Measurements from ENCODE around the gene ANGPT4. TPM values are rescaled to one million over a fixed set of nuclear protein-coding genes. Genes with fewer than 3 reads are reported as not detected.

The ANGPT4 gene
- total and polyA plus RNA-seq, 9 of the 15 experiments (the other 6 are each of a cell fraction or from before 2014, with no cell fraction given), result not detected

GRCh38 chr20:944774-945410, 28.8 kb upstream of the ANGPT4 start:
- Histone ChIP-seq H3K4me3 (no peak overlapping the region), H3K4me2 (ENCODE audit: insufficient read depth, low read length) (no peak overlapping the region), H3K36me3 (ENCODE audit: control insufficient read depth, insufficient read depth, low read length) (no peaks in the 10 kb centered on the region), H4K20me1 (replicated peaks; ENCODE audit: control insufficient read depth, insufficient read depth, low read length) (no peaks in the 10 kb centered on the region), H3K9me1 (ENCODE audit: control insufficient read depth, insufficient read depth, low read length) (no peaks in the 10 kb centered on the region), H3K9me3 (replicated peaks; ENCODE audit: control insufficient read depth, insufficient read depth, low read depth, low read length) (no peaks in the 10 kb centered on the region), H3K27ac (ENCODE audit: extremely low read depth, low read depth, low read length) (no peak overlapping the region), H2AFZ (ENCODE audit: low read depth, low read length) (no peak overlapping the region), H3K27me3 (ENCODE audit: control insufficient read depth in 2 of 2, insufficient read depth in 2 of 2, low read length in 2 of 2) (peaks cover 15 to 58% of the 10 kb centered on the region in 2 experiments; a peak in 4 of 5 replicates), H3K79me2 (ENCODE audit: control insufficient read depth, insufficient read depth, low read length) (no peaks in the 10 kb centered on the region), H3K4me1 (replicated peaks in 1 of 2; ENCODE audit: control insufficient read depth in 2 of 2, insufficient read depth in 2 of 2, low read length in 2 of 2) (no peaks in the 10 kb centered on the region; a peak in 1 of 5 replicates), H3K9ac (ENCODE audit: insufficient read depth in 1 of 2, low read depth in 2 of 2, low read length in 2 of 2) (no peak overlapping the region)
- FAIRE-seq, result no peak
- ChIA-PET CTCF (ENCODE audit: low intra/inter-chr PET ratio) (interaction anchor here (0.7 kb wide), 1 partner anchor 72 kb away, joined by 3 read pairs; no protein-coding TSS in a partner anchor), POLR2A (interaction anchor here (0.6 to 1.0 kb wide), 2 partner anchors 83 to 151 kb away, joined by 3 to 4 read pairs; no protein-coding TSS in a partner anchor)
- no peak for ATAC-seq
- 4% methylated on average over 11 of the region's 13 CpGs for WGBS (ENCODE audit: insufficient coverage, low coverage, missing lambda C conversion rate)
- BruUV-seq (replicated peaks), result no TSS peak
- in situ Hi-C loops (cut with MboI) (no loop called here), intact Hi-C loops (cut with micrococcal nuclease) (no loop called here)
- no peak for DNase-seq (ENCODE audit: extremely low read depth in 1 of 4, low spot score in 3 of 4)
- no peak for TF ChIP-seq GMEB1 (CRISPR knock-in tag; IDR thresholded peaks at IDR 0.05)
- TF ChIP-seq, protein P1, sequence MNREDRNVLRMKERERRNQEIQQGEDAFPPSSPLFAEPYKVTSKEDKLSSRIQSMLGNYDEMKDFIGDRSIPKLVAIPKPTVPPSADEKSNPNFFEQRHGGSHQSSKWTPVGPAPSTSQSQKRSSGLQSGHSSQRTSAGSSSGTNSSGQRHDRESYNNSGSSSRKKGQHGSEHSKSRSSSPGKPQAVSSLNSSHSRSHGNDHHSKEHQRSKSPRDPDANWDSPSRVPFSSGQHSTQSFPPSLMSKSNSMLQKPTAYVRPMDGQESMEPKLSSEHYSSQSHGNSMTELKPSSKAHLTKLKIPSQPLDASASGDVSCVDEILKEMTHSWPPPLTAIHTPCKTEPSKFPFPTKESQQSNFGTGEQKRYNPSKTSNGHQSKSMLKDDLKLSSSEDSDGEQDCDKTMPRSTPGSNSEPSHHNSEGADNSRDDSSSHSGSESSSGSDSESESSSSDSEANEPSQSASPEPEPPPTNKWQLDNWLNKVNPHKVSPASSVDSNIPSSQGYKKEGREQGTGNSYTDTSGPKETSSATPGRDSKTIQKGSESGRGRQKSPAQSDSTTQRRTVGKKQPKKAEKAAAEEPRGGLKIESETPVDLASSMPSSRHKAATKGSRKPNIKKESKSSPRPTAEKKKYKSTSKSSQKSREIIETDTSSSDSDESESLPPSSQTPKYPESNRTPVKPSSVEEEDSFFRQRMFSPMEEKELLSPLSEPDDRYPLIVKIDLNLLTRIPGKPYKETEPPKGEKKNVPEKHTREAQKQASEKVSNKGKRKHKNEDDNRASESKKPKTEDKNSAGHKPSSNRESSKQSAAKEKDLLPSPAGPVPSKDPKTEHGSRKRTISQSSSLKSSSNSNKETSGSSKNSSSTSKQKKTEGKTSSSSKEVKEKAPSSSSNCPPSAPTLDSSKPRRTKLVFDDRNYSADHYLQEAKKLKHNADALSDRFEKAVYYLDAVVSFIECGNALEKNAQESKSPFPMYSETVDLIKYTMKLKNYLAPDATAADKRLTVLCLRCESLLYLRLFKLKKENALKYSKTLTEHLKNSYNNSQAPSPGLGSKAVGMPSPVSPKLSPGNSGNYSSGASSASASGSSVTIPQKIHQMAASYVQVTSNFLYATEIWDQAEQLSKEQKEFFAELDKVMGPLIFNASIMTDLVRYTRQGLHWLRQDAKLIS (CRISPR knock-in tag; IDR thresholded peaks at IDR 0.05), result no peak
- no peak for TF ChIP-seq THRB (CRISPR knock-in tag; conservative IDR thresholded peaks at IDR 0.05)
- TF ChIP-seq RHOXF2B (CRISPR knock-in tag; conservative IDR thresholded peaks at IDR 0.05), result no peak
- no peak for TF ChIP-seq ADNP (tag; IDR thresholded peaks at IDR 0.05)
- TF ChIP-seq, protein P2, sequence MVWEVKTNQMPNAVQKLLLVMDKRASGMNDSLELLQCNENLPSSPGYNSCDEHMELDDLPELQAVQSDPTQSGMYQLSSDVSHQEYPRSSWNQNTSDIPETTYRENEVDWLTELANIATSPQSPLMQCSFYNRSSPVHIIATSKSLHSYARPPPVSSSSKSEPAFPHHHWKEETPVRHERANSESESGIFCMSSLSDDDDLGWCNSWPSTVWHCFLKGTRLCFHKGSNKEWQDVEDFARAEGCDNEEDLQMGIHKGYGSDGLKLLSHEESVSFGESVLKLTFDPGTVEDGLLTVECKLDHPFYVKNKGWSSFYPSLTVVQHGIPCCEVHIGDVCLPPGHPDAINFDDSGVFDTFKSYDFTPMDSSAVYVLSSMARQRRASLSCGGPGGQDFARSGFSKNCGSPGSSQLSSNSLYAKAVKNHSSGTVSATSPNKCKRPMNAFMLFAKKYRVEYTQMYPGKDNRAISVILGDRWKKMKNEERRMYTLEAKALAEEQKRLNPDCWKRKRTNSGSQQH (CRISPR knock-in tag; IDR thresholded peaks at IDR 0.05), result no peak
- TF ChIP-seq, protein P3, sequence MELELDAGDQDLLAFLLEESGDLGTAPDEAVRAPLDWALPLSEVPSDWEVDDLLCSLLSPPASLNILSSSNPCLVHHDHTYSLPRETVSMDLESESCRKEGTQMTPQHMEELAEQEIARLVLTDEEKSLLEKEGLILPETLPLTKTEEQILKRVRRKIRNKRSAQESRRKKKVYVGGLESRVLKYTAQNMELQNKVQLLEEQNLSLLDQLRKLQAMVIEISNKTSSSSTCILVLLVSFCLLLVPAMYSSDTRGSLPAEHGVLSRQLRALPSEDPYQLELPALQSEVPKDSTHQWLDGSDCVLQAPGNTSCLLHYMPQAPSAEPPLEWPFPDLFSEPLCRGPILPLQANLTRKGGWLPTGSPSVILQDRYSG (tag; conservative IDR thresholded peaks at IDR 0.05; ENCODE audit: low read depth), result no peak
- no peak for TF ChIP-seq ZNF143 (CRISPR knock-in tag; IDR thresholded peaks at IDR 0.05)
- TF ChIP-seq ATF7 (IDR thresholded peaks at IDR 0.05), result no peak
- TF ChIP-seq POLR2AphosphoS5 (IDR thresholded peaks at IDR 0.05; ENCODE audit: control insufficient read depth, insufficient read depth, low read depth, low read length), result no peak
- TF ChIP-seq HNRNPK (IDR thresholded peaks at IDR 0.05; ENCODE audit: low read depth, low read length, poor library complexity, severe bottlenecking), result no peak

Data from K562 (cell line).